HepG2 (cell line): ENCODE measurements around the gene VWA2. TPM values are rescaled to one million over a fixed set of nuclear protein-coding genes. Genes with fewer than 3 reads are reported as not detected.

Experiments
- ATAC-seq: fragments of 200-7000 bp; cut with Tn5 transposase; 3 replicates; pipeline ENCODE4 v1.9.1; 2020; ENCODE audit warnings: mild to moderate bottlenecking, moderate library complexity
- BruUV-seq: library from RNA; stranded (reverse); fragments of 400-500 nt; replicated peaks from 2 replicates; lab custom pipeline; 2021; lab: Mats Ljungman, UMichigan
- CTCF ChIA-PET: fragments of 300-600 bp; formaldehyde crosslinking; extraction: SDS; loops from one replicate; lab custom pipeline; 2021; ENCODE audit warnings: low total read pairs, inconsistent platforms, low intra/inter-chr PET ratio; lab: Yijun Ruan, JAX
- POLR2A ChIA-PET: fragments of 350-600 bp; sonication (Branson Sonifier 250); formaldehyde crosslinking; loops from one replicate; lab custom pipeline; 2020; ENCODE audit warnings: antibody characterized with exemption, inconsistent platforms; lab: Yijun Ruan, JAX
- DNase-seq: peaks from one replicate; pipeline ENCODE4 v3.0.0-alpha.2; 2015; ENCODE audit warnings: low spot score
- FAIRE-seq: peaks from 3 replicates; lab custom pipeline; 2011; peaks lifted over from hg19 to GRCh38; lab: Jason Lieb, UNC
- H2AFZ ChIP-seq: one replicate; pipeline ENCODE4 v1.6.1; 2011; ENCODE audit warnings: low read length, inconsistent platforms
- H3K27ac ChIP-seq: fragments of 300-600 bp; 3 replicates; pipeline ENCODE4 v1.8.0; 2011; ENCODE audit warnings: mixed run types, mild to moderate bottlenecking, mixed read lengths, low read length, inconsistent platforms; ENCODE audit not compliant: insufficient read depth; ENCODE audit errors: extremely low read length
- H3K27me3 ChIP-seq, 2 experiments: fragments of 200-600 bp in 1 of 2; 2 replicates in 1 of 2; 3 replicates in 1 of 2; pipeline versions ENCODE4 v1.6.0 to v1.8.0; 2011; ENCODE audit warnings: low read length in 2 of 2, mild to moderate bottlenecking in 2 of 2, moderate library complexity in 2 of 2, inconsistent platforms in 1 of 2; ENCODE audit not compliant: insufficient read depth in 2 of 2, control insufficient read depth in 1 of 2
- H3K36me3 ChIP-seq, 2 experiments: fragments of 200-600 bp in 1 of 2; replicated peaks in 1 of 2; 2 replicates in 1 of 2; 3 replicates in 1 of 2; pipeline versions ENCODE4 v1.5.1 to v1.8.0; 2011; ENCODE audit warnings: low read length in 2 of 2, inconsistent platforms in 1 of 2; ENCODE audit not compliant: insufficient read depth in 2 of 2, control insufficient read depth in 1 of 2
- H3K4me1 ChIP-seq: 2 replicates; pipeline ENCODE4 v1.5.1; 2012; ENCODE audit warnings: low read length, inconsistent platforms; ENCODE audit not compliant: insufficient read depth
- H3K4me2 ChIP-seq: 2 replicates; pipeline ENCODE4 v1.6.0; 2011; ENCODE audit warnings: low read depth, low read length, inconsistent platforms
- H3K4me3 ChIP-seq, 3 experiments: fragments of 200-600 bp in 1 of 3; sonication (generic), shearing (Covaris generic) in 1 of 3; replicated peaks in 1 of 3; 2 replicates each; pipeline ENCODE4 v1.5.1; 2011 to 2016; ENCODE audit warnings: low read length in 3 of 3, inconsistent platforms in 2 of 3, low read depth in 2 of 3, mild to moderate bottlenecking in 2 of 3, control low read depth in 1 of 3, mixed read lengths in 1 of 3; ENCODE audit not compliant: insufficient read depth in 1 of 3
- H3K79me2 ChIP-seq: one replicate; pipeline ENCODE4 v1.6.1; 2011; ENCODE audit warnings: low read length, inconsistent platforms; ENCODE audit not compliant: insufficient read depth
- H3K9ac ChIP-seq: 2 replicates; pipeline ENCODE4 v1.6.0; 2011; ENCODE audit warnings: mild to moderate bottlenecking, low read depth, low read length, inconsistent platforms; ENCODE audit not compliant: insufficient read depth
- H3K9me3 ChIP-seq: 2 replicates; pipeline ENCODE4 v1.5.1; 2012; ENCODE audit warnings: mild to moderate bottlenecking, low read length
- H4K20me1 ChIP-seq: 2 replicates; pipeline ENCODE4 v1.6.0; 2011; ENCODE audit warnings: inconsistent platforms, mild to moderate bottlenecking, low read length, moderate library complexity; ENCODE audit not compliant: insufficient read depth
- KLF12 ChIP-seq: sonication (generic); formaldehyde crosslinking; IDR thresholded peaks from 2 replicates; pipeline ENCODE4 v1.4.0; 2020; ENCODE audit warnings: missing genetic modification reagents, borderline replicate concordance
- MBNL3 ChIP-seq: fragments of 250-450 bp; sonication (Bioruptor Pico); conservative IDR thresholded peaks from 2 replicates; pipeline ENCODE4 v1.8.0; 2022; ENCODE audit warnings: mild to moderate bottlenecking, inconsistent platforms
- MLLT10 ChIP-seq: sonication (generic); formaldehyde crosslinking; IDR thresholded peaks from 2 replicates; pipeline ENCODE4 v1.4.0; 2020; ENCODE audit warnings: missing genetic modification reagents
- PLRG1 ChIP-seq: fragments of 450-650 bp; conservative IDR thresholded peaks from 2 replicates; pipeline ENCODE4 v1.6.1; 2016
- SIX4 ChIP-seq: sonication (generic); formaldehyde crosslinking; IDR thresholded peaks from 2 replicates; pipeline ENCODE4 v1.4.0; 2020; ENCODE audit warnings: missing genetic modification reagents
- ZIK1 ChIP-seq: sonication (generic); formaldehyde crosslinking; IDR thresholded peaks from 2 replicates; pipeline ENCODE4 v1.5.0; 2020; ENCODE audit warnings: mild to moderate bottlenecking, low read depth, missing genetic modification reagents, borderline replicate concordance
- ZNF160 ChIP-seq: sonication (generic); formaldehyde crosslinking; IDR thresholded peaks from 2 replicates; pipeline ENCODE4 v1.8.0; 2022; ENCODE audit warnings: mild to moderate bottlenecking, inconsistent platforms, missing genetic modification reagents
- WGBS: methylation state at CpG from one replicate; pipeline ENCODE4 v1.1.6; 2017; ENCODE audit warnings: low lambda C conversion rate; 5-methylcytosine and 5-hydroxymethylcytosine counted together
- in situ Hi-C: cut with HindIII; loops from 2 replicates; pipeline ENCODE4 v1.10.0; 2017; ENCODE audit warnings: low pct_unique_long_range_greater_than_20kb; ENCODE audit not compliant: extremely low pct_ligation_motif_present
- intact Hi-C: fragments of 100-400 bp; cut with micrococcal nuclease; formaldehyde crosslinking; loops from one replicate; pipeline ENCODE4 v1.10.0; 2022; ENCODE audit not compliant: unreplicated experiment
- polyA plus RNA-seq, 8 experiments: library from polyadenylated mRNA; depleted of rRNA in 3 of 8; stranded (reverse) in 7 of 8; unstranded in 1 of 8; fragments of >200 nt; fragmentation: Illumina TruSeq in 4 of 8; extraction: Trizol in 4 of 8; gene quantifications; 2 replicates each; pipeline versions ENCODE4 v1.2.1 to v1.2.3, GENCODE V29; 2011 to 2016; ENCODE audit warnings: low read depth in 4 of 8, missing spikeins in 1 of 8, mixed read lengths in 1 of 8; ENCODE audit not compliant: insufficient read depth in 1 of 8
- total RNA-seq, 5 experiments: library from RNA; depleted of rRNA; stranded (reverse); fragments of >200 nt; fragmentation: Illumina TruSeq; extraction: Trizol; gene quantifications; 2 replicates each; pipeline ENCODE4 v1.2.3, GENCODE V29; 2016; ENCODE audit warnings: low read depth in 1 of 5
- TF ChIP-seq, protein P1 (sequence below): sonication (generic); formaldehyde crosslinking; IDR thresholded peaks from 2 replicates; pipeline ENCODE4 v1.4.0; 2020; ENCODE audit warnings: missing genetic modification reagents, borderline replicate concordance
- TF ChIP-seq, protein P2 (sequence below): sonication (generic); formaldehyde crosslinking; IDR thresholded peaks from 2 replicates; pipeline ENCODE4 v1.8.0; 2022; ENCODE audit warnings: mild to moderate bottlenecking, missing genetic modification reagents, moderate library complexity
- TF ChIP-seq, protein P3 (sequence below): sonication (generic); formaldehyde crosslinking; IDR thresholded peaks from 2 replicates; pipeline ENCODE4 v1.5.0; 2020; ENCODE audit warnings: mild to moderate bottlenecking, missing genetic modification reagents, borderline replicate concordance
- TF ChIP-seq, protein P4 (sequence below): sonication (generic); formaldehyde crosslinking; IDR thresholded peaks from 2 replicates; pipeline ENCODE4 v1.4.0; 2020; ENCODE audit warnings: low read depth, mild to moderate bottlenecking, missing genetic modification reagents

Gene VWA2
- total and polyA plus RNA-seq, 2 of the 13 experiments (the other 11 are each of a cell fraction or from before 2014, with no cell fraction given): not detected

DNA sequence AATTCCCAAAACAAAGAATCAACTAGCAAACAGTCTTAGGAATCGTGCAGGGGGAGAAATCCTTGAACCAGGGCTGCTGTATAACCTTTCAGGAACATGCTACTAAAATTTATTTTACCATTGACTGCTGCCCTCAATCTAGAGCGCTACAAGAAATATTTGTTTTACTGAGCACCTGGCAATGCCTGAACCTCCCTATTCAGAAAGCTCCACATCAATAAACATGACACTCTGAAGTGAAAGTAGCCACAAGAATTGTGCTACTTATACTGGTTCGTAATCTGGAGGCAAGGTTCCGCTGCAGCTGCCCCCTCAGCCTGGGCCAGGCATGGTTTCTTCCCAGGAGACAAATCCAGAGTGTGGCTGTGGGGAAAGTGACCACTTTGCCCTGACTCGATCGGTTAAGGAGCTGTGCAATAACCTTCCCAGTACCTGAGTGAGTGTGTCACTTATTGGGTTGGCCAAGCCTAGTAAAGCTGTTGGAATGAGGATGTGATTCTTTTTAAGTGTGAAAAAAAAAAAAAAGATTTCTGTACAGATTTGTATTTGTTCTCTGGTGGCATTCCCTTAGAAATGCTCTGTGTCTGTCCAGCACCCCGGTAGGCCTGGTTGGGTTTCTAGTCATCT, 7.7 kb downstream of the VWA2 start:
- Histone ChIP-seq H3K9me3 (no peaks in the 10 kb centered on the region), H3K4me3 (no peak overlapping the region), H3K79me2 (no peaks in the 10 kb centered on the region), H3K4me1 (no peaks in the 10 kb centered on the region), H3K27ac (no peak overlapping the region), H3K36me3 (no peaks in the 10 kb centered on the region), H3K27me3 (peaks cover 6 to 39% of the 10 kb centered on the region in 2 experiments; a peak in 4 of 5 replicates), H4K20me1 (no peaks in the 10 kb centered on the region), H2AFZ (no peak overlapping the region), H3K9ac (no peak overlapping the region), H3K4me2 (no peak overlapping the region)
- in situ Hi-C loops (no loop called here), intact Hi-C loops (no loop called here)
- BruUV-seq: no TSS peak
- 50% methylated on average over 7 of the region's 7 CpGs for WGBS
- no peak for FAIRE-seq
- DNase-seq: no peak
- CTCF ChIA-PET: no interaction called here
- no peak for ATAC-seq
- POLR2A ChIA-PET: no interaction called here
- TF ChIP-seq, protein P1, sequence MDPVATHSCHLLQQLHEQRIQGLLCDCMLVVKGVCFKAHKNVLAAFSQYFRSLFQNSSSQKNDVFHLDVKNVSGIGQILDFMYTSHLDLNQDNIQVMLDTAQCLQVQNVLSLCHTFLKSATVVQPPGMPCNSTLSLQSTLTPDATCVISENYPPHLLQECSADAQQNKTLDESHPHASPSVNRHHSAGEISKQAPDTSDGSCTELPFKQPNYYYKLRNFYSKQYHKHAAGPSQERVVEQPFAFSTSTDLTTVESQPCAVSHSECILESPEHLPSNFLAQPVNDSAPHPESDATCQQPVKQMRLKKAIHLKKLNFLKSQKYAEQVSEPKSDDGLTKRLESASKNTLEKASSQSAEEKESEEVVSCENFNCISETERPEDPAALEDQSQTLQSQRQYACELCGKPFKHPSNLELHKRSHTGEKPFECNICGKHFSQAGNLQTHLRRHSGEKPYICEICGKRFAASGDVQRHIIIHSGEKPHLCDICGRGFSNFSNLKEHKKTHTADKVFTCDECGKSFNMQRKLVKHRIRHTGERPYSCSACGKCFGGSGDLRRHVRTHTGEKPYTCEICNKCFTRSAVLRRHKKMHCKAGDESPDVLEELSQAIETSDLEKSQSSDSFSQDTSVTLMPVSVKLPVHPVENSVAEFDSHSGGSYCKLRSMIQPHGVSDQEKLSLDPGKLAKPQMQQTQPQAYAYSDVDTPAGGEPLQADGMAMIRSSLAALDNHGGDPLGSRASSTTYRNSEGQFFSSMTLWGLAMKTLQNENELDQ (CRISPR knock-in tag): no peak
- TF ChIP-seq, protein P2, sequence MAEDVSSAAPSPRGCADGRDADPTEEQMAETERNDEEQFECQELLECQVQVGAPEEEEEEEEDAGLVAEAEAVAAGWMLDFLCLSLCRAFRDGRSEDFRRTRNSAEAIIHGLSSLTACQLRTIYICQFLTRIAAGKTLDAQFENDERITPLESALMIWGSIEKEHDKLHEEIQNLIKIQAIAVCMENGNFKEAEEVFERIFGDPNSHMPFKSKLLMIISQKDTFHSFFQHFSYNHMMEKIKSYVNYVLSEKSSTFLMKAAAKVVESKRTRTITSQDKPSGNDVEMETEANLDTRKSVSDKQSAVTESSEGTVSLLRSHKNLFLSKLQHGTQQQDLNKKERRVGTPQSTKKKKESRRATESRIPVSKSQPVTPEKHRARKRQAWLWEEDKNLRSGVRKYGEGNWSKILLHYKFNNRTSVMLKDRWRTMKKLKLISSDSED (CRISPR knock-in tag): no peak
- TF ChIP-seq PLRG1 (no peak), MBNL3 (CRISPR knock-in tag) (no peak), KLF12 (CRISPR knock-in tag) (no peak), ZNF160 (CRISPR knock-in tag) (no peak), ZIK1 (CRISPR knock-in tag) (no peak), SIX4 (CRISPR knock-in tag) (no peak), MLLT10 (CRISPR knock-in tag) (no peak)
- TF ChIP-seq, protein P3, sequence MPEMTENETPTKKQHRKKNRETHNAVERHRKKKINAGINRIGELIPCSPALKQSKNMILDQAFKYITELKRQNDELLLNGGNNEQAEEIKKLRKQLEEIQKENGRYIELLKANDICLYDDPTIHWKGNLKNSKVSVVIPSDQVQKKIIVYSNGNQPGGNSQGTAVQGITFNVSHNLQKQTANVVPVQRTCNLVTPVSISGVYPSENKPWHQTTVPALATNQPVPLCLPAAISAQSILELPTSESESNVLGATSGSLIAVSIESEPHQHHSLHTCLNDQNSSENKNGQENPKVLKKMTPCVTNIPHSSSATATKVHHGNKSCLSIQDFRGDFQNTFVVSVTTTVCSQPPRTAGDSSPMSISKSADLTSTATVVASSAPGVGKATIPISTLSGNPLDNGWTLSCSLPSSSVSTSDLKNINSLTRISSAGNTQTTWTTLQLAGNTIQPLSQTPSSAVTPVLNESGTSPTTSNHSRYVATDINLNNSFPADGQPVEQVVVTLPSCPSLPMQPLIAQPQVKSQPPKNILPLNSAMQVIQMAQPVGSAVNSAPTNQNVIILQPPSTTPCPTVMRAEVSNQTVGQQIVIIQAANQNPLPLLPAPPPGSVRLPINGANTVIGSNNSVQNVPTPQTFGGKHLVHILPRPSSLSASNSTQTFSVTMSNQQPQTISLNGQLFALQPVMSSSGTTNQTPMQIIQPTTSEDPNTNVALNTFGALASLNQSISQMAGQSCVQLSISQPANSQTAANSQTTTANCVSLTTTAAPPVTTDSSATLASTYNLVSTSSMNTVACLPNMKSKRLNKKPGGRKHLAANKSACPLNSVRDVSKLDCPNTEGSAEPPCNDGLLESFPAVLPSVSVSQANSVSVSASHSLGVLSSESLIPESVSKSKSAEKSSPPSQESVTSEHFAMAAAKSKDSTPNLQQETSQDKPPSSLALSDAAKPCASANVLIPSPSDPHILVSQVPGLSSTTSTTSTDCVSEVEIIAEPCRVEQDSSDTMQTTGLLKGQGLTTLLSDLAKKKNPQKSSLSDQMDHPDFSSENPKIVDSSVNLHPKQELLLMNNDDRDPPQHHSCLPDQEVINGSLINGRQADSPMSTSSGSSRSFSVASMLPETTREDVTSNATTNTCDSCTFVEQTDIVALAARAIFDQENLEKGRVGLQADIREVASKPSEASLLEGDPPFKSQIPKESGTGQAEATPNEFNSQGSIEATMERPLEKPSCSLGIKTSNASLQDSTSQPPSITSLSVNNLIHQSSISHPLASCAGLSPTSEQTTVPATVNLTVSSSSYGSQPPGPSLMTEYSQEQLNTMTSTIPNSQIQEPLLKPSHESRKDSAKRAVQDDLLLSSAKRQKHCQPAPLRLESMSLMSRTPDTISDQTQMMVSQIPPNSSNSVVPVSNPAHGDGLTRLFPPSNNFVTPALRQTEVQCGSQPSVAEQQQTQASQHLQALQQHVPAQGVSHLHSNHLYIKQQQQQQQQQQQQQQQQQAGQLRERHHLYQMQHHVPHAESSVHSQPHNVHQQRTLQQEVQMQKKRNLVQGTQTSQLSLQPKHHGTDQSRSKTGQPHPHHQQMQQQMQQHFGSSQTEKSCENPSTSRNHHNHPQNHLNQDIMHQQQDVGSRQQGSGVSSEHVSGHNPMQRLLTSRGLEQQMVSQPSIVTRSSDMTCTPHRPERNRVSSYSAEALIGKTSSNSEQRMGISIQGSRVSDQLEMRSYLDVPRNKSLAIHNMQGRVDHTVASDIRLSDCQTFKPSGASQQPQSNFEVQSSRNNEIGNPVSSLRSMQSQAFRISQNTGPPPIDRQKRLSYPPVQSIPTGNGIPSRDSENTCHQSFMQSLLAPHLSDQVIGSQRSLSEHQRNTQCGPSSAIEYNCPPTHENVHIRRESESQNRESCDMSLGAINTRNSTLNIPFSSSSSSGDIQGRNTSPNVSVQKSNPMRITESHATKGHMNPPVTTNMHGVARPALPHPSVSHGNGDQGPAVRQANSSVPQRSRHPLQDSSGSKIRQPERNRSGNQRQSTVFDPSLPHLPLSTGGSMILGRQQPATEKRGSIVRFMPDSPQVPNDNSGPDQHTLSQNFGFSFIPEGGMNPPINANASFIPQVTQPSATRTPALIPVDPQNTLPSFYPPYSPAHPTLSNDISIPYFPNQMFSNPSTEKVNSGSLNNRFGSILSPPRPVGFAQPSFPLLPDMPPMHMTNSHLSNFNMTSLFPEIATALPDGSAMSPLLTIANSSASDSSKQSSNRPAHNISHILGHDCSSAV (CRISPR knock-in tag): no peak
- TF ChIP-seq, protein P4, sequence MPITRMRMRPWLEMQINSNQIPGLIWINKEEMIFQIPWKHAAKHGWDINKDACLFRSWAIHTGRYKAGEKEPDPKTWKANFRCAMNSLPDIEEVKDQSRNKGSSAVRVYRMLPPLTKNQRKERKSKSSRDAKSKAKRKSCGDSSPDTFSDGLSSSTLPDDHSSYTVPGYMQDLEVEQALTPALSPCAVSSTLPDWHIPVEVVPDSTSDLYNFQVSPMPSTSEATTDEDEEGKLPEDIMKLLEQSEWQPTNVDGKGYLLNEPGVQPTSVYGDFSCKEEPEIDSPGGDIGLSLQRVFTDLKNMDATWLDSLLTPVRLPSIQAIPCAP (CRISPR knock-in tag): no peak
